Hepatocyte (in vitro differentiated cells): ENCODE results near the gene ART4. TPM values are rescaled to one million over a fixed set of nuclear protein-coding genes. Genes with fewer than 3 reads are reported as not detected.

ENCODE experiments used
- DNase-seq: peaks from one replicate; pipeline ENCODE4 v3.0.0-alpha.2; 2016; ENCODE audit warnings: low spot score
- H2AFZ ChIP-seq: fragments of 200-600 bp; sonication (generic); 2 replicates; pipeline ENCODE4 v1.6.0; 2016; ENCODE audit warnings: antibody characterized with exemption, mild to moderate bottlenecking
- H3K27ac ChIP-seq: fragments of 200-600 bp; sonication (generic); 2 replicates; pipeline ENCODE4 v1.5.1; 2016; ENCODE audit warnings: mild to moderate bottlenecking
- H3K27me3 ChIP-seq: fragments of 200-600 bp; sonication (generic); 2 replicates; pipeline ENCODE4 v1.6.1; 2016
- H3K36me3 ChIP-seq: fragments of 200-600 bp; sonication (generic); replicated peaks from 2 replicates; pipeline ENCODE4 v1.5.1; 2016; ENCODE audit warnings: low read depth; ENCODE audit not compliant: insufficient read depth
- H3K4me1 ChIP-seq: fragments of 200-600 bp; sonication (generic); 2 replicates; pipeline ENCODE4 v1.5.1; 2016; ENCODE audit warnings: mild to moderate bottlenecking, moderate library complexity; ENCODE audit not compliant: insufficient read depth
- H3K4me2 ChIP-seq: fragments of 200-600 bp; sonication (generic); 2 replicates; pipeline ENCODE4 v1.6.0; 2016
- H3K4me3 ChIP-seq: fragments of 200-600 bp; sonication (generic); 2 replicates; pipeline ENCODE4 v1.5.1; 2016; ENCODE audit warnings: mild to moderate bottlenecking
- H3K79me2 ChIP-seq: fragments of 200-600 bp; sonication (generic); 2 replicates; pipeline ENCODE4 v1.6.0; 2017; ENCODE audit warnings: mild to moderate bottlenecking
- H3K9me2 ChIP-seq: fragments of 200-600 bp; sonication (generic); replicated peaks from 2 replicates; pipeline ENCODE4 v1.6.0; 2017; ENCODE audit warnings: mild to moderate bottlenecking; ENCODE audit not compliant: insufficient read depth
- H3K9me3 ChIP-seq: fragments of 200-600 bp; sonication (generic); 2 replicates; pipeline ENCODE4 v1.5.1; 2016; ENCODE audit warnings: low read depth, mild to moderate bottlenecking
- H4K20me1 ChIP-seq: fragments of 200-600 bp; sonication (generic); 2 replicates; pipeline ENCODE4 v1.6.0; 2016; ENCODE audit warnings: mild to moderate bottlenecking; ENCODE audit not compliant: insufficient read depth, poor library complexity, severe bottlenecking
- CTCF ChIP-seq: fragments of 200-600 bp; sonication (generic); IDR thresholded peaks from 2 replicates; pipeline ENCODE4 v1.5.1; 2016; ENCODE audit warnings: antibody characterized with exemption, mild to moderate bottlenecking; ENCODE audit not compliant: poor library complexity
- EZH2 ChIP-seq: fragments of 200-600 bp; sonication (generic); IDR thresholded peaks from 2 replicates; pipeline ENCODE4 v1.6.1; 2016; ENCODE audit warnings: antibody characterized with exemption, mild to moderate bottlenecking, borderline replicate concordance
- EZH2phosphoT487 ChIP-seq: fragments of 200-600 bp; sonication (generic); IDR thresholded peaks from one replicate; pipeline ENCODE4 v1.6.1; 2018; ENCODE audit warnings: antibody characterized with exemption, mild to moderate bottlenecking, low read depth, moderate library complexity; ENCODE audit not compliant: unreplicated experiment, severe bottlenecking
- WGBS: methylation state at CpG from one replicate; pipeline ENCODE4 v1.1.6; 2016; ENCODE audit warnings: low lambda C conversion rate; ENCODE audit errors: missing lambda C conversion rate; 5-methylcytosine and 5-hydroxymethylcytosine counted together
- polyA plus RNA-seq: library from polyadenylated mRNA; unstranded; fragments of >200 nt; fragmentation: Nextera tagmentation; extraction: Ambion mirVana; gene quantifications from 2 replicates; pipeline ENCODE4 v1.2.1, GENCODE V29; 2016
- total RNA-seq: library from RNA; depleted of rRNA; stranded (reverse); fragments of >200 nt; gene quantifications from 2 replicates; pipeline ENCODE4 v1.2.3, GENCODE V29; 2014

The ART4 gene
- total and polyA plus RNA-seq, 2 experiments from 2014 or later = 4.9 to 7.3 TPM

- no peak overlapping the region for H3K4me3 ChIP-seq
Measured at GRCh38 chr12:14810953-14811483, 32.3 kb downstream of the ART4 start.

DNA sequence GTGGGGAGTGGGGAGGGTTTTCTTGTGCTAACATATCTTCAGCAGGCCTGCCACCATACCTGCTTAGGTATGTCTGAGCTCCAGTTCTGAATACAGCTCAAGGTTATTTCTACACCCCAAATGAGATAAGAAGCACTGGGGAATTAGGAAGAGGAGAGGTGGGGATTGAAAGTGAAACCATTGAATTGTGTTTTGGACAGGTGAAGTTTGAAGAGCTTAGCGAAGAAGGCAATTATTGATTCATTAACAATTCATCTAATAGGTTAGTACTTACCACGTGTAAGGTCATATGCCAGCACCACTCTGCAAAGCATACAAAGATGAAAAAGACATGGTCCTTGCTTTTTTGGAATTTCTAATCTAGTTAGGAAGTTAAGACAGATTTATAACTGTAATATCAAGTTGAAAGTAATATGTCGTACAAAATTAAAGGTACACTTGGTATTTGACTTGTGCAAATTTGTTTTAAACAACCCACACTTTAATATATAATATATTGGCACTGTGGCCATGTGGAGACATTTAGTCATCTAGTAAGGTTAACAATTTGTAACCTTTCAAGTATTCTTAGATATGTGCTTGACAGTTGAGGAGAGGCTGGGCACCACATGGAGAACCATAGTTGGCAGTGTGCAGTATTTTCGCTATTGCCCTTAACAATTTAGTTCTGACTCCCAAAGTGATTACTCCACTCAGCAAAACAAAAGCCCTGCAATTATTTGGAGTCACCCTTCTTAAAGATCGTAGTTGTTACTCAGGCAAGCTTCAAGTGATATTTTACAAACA, 33.0 kb downstream of the ART4 start:
- no peak for DNase-seq
- Histone ChIP-seq H3K36me3 (no peaks in the 10 kb centered on the region), H2AFZ (no peak overlapping the region), H3K9me3 (no peaks in the 10 kb centered on the region), H3K79me2 (no peaks in the 10 kb centered on the region), H3K9me2 (no peaks in the 10 kb centered on the region), H3K4me2 (no peak overlapping the region), H3K4me3 (no peak overlapping the region), H3K27me3 (no peaks in the 10 kb centered on the region), H3K4me1 (no peaks in the 10 kb centered on the region), H4K20me1 (no peaks in the 10 kb centered on the region), H3K27ac (no peak overlapping the region)
- TF ChIP-seq EZH2 (no peak), EZH2phosphoT487 (no peak)
- 81% methylated on average over 5 of the region's 5 CpGs for WGBS

More at GRCh38 chr12:14810953-14811483, 32.3 kb downstream of the ART4 start:
- no peaks in the 10 kb centered on the region for H3K9me3 ChIP-seq
- no peaks in the 10 kb centered on the region for H3K9me2 ChIP-seq
- H3K36me3 ChIP-seq = no peaks in the 10 kb centered on the region
- TF ChIP-seq CTCF = peak; percentile 54
- TF ChIP-seq EZH2 = no peak
- no peak overlapping the region for H2AFZ ChIP-seq
- no peaks in the 10 kb centered on the region for H4K20me1 ChIP-seq
- DNase-seq = peak; percentile 55
- H3K27me3 ChIP-seq = no peaks in the 10 kb centered on the region
- no peak overlapping the region for H3K27ac ChIP-seq
- H3K4me1 ChIP-seq = no peaks in the 10 kb centered on the region
- no peak overlapping the region for H3K4me2 ChIP-seq
- 86% methylated on average over 1 of the region's 1 CpG for WGBS
- no peaks in the 10 kb centered on the region for H3K79me2 ChIP-seq

GRCh38 chr12:14803830-14804160, 39.5 kb downstream of the ART4 start:
- Histone ChIP-seq H4K20me1 (no peaks in the 10 kb centered on the region), H3K79me2 (peaks cover 40% of the 10 kb centered on the region), H3K27ac (peak overlapping the region; percentile 79), H3K4me3 (peak overlapping the region; percentile 21), H2AFZ (peak overlapping the region; percentile 47), H3K36me3 (no peaks in the 10 kb centered on the region), H3K27me3 (no peaks in the 10 kb centered on the region), H3K4me1 (peaks cover 14% of the 10 kb centered on the region), H3K9me2 (no peaks in the 10 kb centered on the region), H3K9me3 (no peaks in the 10 kb centered on the region), H3K4me2 (peak overlapping the region; percentile 72)
- TF ChIP-seq CTCF (no peak), EZH2 (no peak), EZH2phosphoT487 (no peak)
- no peak for DNase-seq
- under 1% methylated on average over 12 of the region's 12 CpGs for WGBS

- H3K27ac ChIP-seq = peak within 1 kb of the TSS; percentile 87
- H3K4me2 ChIP-seq = peak within 1 kb of the TSS; percentile 80
- peak; percentile 97 for DNase-seq
- no peaks in the 10 kb centered on the region for H3K9me3 ChIP-seq
- H3K4me1 ChIP-seq = peaks cover 14% of the 10 kb centered on the region
- peaks cover 46% of the 10 kb centered on the region for H3K79me2 ChIP-seq
- TF ChIP-seq CTCF (no peak), EZH2phosphoT487 (no peak), EZH2 (no peak)
- no peaks in the 10 kb centered on the region for H4K20me1 ChIP-seq
- no peaks in the 10 kb centered on the region for H3K36me3 ChIP-seq
- H2AFZ ChIP-seq = peak within 1 kb of the TSS; percentile 47
- H3K27me3 ChIP-seq = no peaks in the 10 kb centered on the region
- WGBS = under 1% methylated on average over 50 of the region's 50 CpGs
- H3K4me3 ChIP-seq = peak within 1 kb of the TSS; percentile 33
- no peaks in the 10 kb centered on the region for H3K9me2 ChIP-seq
Measured at GRCh38 chr12:14803011-14803829, 40.1 kb downstream of the ART4 start, which contains the start of the genes C12orf60 and WBP11. Gene C12orf60 (plus strand): TSS chr12:14803670. CDS start chr12:14822936, 19,266 bp downstream. Gene WBP11 (minus strand): TSS chr12:14803478. CDS start chr12:14801383, 2,095 bp downstream.
